NCI-H1092 (cell line): ENCODE data around the gene TRMT61A.

Experiments used
- DNase-seq: peaks from one replicate; lab custom pipeline; 2025; lab: John Stamatoyannopoulos, UW

The TRMT61A gene

DNA sequence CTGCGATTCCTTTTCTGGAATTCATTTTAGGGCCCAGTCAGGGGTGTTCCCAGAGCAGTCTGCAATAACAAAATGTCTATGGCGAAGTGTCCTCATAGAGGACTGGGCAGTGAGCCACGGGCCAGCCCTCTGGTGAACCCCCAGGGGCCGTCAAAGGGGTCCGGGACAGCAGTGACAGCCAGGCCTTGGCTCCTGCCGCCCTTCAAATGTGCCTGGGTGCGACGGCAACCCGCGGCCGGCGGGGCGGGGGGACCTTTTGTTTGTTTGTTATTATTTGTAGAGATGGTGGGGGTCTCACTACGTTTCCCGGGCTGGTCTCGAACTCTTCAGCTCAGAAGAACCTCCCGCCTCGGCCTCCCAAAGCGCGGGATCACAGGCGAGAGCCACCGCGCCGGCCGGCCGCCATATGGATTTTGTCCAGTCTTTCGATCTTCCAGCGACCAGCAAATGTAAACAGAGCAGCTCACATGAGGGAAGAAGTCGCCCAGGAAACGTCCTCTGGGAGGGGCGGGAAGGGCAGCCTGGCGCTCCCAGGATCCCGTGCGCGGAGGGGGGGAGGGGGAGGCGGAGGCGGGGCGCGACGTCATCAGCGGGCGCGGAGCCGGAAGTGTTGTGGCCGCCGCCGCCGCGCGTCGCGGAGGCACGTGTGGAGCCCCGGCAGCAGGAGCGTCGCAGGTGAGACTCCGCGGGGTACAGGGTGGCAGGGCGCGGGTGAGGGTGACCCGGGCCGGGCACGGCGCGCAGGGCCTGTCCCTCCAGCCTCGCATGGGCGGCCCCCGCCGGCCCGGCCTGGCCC is at the start of gene TRMT61A:
TRMT61A (plus strand) TSS at position 610 of the 796 bp plus-strand sequence. CDS start 783 bp downstream, outside the sequence.
- peak; percentile 87 for DNase-seq

DNA sequence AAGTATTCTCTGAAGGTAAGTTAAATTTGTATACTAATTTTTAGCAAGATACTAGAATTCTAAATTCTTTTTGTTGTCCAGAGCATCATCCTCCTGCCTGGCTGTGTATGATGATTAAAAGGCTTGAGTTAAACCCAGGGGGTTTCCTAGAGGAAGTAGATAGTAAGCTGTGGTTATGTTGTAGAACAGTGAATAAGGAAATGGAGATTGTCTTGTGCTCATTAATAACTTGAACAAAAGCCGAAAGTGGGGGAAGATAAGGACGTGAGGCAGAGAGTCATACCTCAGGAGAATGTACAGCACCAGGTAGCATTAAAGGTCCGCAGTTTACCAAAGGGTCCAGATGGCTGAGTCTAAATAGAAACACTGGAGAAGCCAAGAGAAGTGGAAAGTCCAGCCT is 48.4 kb upstream of the TRMT61A start:
- no peak for DNase-seq

DNA sequence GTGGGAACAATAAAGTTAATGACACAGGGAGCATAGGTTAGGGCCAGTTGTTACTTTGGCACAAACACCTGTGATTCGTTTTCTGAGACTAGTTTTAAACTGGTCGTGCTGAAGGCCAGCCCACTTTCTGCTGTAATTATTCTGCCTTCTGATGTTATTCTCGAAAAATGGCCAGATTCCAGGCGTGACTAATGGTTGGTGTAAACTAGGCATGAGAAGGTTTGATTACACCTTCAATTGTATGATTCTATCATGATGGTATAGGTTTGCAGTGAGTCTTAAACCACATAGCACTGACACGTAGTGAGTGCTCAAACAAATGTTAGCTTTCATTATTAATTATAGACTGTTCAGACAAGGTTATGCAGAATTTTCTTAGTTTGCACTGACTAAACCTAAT is 45.4 kb upstream of the TRMT61A start:
- DNase-seq: no peak

DNA sequence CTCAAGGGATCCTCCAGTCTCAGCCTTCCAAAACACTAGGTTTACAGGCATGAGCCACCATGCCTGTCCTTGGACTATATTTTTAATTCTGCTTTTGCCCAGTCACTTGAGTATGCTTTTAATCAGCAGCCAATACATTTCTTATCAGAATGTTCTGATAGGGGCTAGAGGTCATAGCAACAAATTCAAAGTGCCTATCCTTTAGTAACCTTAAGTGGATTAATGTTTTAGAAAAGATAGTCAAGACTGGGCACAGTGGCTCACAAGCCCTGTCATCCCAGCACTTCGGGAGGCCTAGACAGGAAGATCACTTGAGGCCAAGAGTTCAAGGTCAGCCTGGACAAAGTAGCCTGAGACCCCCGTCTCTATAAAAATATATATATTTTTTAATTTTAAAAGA is 43.5 kb upstream of the TRMT61A start:
- DNase-seq: no peak

DNA sequence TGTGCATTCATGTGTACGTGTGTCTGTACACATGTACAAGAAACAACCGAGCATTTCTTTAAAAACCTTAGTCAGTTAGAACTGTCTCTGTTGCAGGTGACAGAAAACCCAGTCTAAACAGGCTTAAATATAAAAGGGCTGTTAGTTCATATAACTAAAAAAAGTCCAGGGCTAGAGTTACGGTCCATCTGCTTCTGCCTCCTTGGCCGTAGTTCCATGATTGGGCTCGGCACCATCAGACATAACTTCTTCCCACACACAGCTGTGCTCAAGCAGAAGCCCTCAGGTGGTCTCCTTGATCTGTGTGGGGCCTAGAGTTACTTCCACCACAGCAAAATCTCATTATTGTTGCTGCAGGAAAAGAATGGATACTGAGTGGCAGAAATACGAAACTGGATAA is 40.9 kb upstream of the TRMT61A start:
- no peak for DNase-seq

DNA sequence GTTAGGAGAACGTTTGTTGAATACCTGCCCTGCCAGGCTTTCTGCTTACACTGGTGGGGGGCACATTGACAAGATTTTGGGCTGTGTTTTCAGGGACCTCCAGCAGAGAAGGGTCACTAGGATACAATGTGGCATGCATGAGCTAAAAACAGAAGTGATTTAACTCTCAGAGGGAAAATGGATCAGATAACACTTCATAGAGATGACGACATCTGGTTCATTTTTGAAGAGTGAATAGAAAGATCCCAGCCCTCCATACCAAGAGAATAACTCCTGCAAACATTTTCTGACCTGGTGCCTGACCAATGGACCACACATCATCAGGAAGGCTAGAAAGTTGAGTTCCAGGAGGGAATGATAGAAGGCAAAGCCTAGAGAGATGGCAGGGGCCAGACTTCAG is 40.0 kb upstream of the TRMT61A start:
- no peak for DNase-seq

DNA sequence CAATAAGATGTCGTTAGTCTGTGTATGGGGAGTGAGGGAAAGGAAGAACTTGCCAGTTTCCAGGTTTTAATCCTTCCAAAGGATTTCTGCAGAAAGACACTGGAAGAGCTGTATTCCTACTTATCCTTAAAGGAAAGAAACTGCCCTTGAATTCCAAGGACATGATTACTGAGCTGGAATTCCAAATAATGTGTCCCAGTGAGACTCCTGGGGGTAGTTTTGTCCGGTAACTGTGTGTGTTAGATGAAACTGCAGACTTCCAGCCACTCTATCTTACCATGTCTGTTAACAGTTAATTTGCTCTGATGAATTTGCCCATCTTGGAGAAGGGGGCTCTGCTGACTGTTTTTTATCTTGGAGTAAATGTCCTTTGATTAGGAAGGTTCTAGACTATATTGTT is 39.4 kb upstream of the TRMT61A start:
- DNase-seq: no peak

DNA sequence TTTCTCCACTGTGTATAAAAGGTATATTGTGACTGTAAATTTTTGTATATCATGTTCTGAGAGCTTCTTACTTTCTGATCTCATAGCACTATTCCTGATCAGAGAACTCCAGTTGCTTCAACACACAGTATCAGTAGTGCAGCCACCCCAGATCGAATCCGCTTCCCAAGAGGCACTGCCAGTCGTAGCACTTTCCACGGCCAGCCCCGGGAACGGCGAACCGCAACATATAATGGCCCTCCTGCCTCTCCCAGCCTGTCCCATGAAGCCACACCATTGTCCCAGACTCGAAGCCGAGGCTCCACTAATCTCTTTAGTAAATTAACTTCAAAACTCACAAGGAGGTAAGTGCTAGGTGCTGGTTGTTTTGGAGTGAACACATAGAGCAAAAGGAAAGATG is 37.3 kb upstream of the TRMT61A start:
- no peak for DNase-seq

DNA sequence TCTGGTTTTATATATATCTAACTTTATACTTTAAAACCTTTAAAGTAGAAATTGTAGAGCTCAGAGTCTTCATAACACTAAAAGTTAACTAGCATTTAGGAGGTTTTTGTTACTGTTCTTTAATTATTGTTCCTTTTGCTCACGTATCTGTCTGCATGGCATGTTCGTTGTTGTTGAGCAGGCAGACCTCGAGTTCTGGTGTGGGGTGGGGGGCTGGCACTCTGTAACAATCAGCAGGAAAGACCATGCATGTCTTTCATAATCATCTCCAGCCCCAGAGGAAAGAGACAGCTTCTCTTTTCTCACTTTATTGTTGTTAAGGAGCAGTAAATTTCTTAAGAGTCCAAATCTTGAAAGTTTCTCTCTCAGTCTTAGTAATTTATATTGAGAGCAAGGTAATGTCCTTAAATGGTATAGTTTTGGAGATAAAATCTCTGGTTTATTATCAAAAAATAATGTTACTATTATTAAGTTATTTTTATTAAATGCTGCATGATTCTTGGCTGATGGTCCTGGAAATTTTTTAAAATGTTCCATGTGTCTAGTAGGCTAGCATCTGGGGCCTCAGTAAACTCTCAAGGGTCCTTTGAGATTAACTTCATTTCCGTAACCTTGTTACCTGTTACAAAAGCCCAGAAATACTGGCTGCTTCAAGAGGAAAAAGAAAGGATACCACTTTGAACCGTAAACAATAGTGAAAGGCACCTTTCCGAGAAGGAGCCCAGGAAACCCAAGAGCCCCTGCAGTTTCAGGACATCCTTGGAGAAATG is 36.7 kb upstream of the TRMT61A start:
- no peak for DNase-seq

DNA sequence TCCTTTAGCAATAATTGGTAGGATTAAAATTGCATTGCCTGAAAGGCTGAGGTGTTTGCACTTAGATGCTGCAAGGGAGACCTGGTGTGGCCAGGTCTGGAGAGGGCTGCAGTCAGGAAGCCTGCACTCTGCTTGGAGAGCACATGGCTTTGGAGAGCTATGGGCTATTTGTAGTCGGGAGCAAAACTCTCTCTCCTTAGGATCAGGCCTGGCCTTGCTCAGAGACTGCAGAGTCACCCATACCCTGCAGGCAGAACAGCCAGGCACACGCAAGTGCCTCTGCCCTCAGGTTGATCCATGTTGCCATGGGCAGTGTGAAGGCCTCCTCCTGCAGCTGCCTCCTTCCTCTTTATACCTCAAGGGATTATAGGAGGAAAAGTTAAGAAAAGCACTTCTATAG is 33.1 kb upstream of the TRMT61A start:
- no peak for DNase-seq

DNA sequence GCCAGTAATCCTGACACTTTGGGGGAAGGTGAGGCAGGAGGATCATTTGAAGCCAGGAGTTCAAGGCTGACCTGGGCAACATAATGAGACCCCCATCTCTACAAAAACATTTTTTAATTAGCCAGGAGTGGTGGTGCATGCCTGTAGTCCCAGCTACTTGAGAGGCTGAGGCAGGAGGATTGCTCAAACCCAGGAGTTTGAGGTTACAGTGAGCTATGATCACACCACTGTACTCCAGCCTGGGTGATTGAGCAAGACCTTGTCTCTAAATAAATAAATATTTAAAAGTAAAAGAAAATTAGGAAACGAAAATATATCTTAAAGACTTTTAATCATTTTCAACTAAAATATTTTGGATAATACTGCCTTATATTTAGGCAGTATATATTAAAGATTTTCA is 32.2 kb upstream of the TRMT61A start:
- DNase-seq: no peak

DNA sequence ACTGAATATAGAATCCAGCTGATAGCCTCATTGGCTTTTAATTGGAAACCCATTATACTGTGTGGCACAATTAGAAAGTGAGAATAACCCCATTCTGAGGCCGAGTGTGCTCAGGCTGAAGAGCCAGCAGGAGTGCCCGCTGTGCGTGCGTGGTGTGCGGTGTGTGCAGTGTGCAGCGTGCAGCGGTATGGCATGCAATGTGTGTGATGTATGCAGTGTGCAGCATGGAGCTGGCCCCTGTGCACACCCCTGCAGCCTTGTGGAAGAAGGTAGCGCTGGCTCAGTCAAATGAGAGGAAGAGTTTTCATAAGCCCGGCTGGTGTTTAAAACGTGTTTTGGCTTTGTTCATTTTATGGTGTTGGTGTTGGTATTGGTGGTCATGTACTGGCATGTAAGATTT is 29.3 kb upstream of the TRMT61A start:
- no peak for DNase-seq

DNA sequence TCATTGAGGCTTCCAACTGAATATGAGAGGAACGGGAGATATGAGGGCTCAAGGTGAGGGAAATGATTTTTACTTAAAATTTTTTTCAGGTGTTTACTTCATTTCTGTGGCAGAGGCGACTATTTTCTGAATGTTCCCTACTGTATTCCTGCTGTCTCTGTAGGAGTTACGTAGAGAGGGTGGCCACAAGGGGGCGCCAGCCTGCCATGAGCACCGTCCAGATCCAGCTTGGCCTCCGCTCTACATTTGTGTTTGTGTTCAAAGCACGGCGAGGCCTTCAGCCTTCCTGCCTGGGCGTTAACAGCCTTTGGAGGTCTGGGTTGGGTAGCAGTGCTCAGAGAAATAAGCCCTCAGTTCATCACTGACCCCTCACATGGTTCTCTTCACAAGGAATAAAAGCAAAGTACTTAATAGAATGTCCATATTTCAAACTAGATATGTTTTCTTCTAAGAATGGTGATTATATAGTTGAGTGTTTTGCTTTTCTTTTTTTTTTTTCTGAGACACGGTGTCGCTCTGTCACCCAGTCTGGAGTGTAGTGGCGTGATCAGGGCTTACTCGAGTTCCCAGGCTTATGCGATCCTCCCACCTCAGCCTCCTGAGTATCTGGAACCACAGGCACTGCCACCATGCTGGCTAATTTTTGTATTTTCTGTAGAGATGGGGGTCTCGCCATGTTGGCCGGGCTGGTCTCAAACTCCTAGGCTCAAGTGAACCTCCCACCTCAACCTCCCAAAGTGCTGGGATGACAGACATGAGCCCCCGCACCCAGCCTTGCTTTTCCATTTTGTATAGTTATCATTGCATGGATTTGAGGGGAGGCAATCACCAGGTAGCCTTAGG is 28.6 kb upstream of the TRMT61A start:
- peak; percentile 63 for DNase-seq

DNA sequence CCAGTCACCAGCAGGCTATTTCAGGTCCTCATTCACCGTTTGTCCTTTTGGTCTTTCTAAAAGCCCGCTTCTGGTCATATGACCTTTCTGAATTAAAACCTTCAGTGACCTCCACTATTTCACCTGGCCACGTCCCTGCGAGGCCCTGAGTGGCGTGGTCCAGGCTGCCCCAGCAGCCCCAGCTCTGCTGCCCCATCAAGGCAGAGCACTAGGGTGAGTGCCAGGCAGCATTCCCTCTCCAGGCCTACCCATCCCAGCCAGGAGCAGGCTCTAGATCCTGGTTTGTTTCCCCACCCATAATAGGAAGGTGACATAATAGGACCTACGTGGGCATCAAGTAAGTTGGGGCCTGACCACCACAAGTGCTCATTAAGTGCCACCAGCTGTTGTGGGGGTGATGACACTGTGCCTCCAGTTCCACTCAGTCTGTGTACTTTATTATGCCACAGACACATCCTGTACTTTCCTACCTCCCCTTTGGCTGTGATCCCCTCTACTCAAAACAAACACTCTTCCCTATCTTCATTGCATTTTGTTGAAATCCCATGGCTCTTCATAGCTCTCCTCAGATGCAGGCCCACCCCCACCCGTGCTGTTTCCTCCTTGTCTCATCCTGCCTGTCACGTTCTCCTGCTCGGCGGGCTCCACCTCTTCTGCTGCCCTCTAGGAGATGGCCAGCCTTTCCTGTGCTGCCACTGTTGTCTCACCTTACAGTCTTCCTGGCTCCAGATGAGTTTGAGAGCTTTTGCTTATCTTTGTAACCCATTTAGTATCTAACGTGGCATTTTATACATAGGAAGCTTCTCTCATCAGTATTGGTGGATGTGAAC is 27.7 kb upstream of the TRMT61A start:
- DNase-seq: no peak

DNA sequence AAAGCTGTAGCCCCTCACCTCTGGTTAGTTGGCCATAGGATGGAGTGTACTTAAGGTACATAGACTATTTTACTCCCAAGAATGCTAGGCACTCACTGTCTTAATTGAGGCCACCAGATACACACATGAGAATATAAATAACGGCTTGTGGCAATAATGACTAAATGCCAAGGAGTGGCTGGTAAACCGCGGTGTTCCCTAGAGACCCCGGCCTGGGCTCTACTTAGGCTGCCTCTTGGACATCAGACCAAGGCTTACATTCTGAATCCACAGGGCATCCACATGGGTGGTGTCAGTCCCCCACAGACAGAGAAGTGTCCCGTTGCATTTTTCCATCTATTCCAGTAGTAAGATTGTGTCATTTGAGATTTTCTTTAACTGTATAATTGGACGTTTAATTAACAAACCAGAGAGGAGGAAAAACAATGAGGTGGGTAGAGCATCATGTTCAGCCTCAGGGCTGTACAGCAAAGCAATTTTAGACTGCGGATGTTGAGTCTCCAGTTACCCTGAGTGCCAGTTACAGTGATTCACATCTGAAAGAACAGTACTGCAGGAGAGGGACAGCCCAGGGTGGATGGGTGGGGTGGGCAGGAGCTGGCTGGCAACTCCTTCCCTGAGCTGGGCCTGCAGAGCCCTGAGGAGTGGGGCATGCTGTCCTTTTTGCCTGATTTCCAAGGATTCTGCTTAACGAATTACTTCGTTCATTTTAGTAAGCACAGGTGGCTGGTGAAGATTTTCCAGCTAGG is 26.9 kb upstream of the TRMT61A start:
- DNase-seq: no peak

DNA sequence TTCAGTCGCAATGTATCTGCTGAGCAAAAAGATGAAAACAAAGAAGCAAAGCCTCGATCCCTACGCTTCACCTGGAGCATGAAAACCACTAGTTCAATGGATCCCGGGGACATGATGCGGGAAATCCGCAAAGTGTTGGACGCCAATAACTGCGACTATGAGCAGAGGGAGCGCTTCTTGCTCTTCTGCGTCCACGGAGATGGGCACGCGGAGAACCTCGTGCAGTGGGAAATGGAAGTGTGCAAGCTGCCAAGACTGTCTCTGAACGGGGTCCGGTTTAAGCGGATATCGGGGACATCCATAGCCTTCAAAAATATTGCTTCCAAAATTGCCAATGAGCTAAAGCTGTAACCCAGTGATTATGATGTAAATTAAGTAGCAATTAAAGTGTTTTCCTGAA is 26.1 kb upstream of the TRMT61A start:
- DNase-seq: no peak

DNA sequence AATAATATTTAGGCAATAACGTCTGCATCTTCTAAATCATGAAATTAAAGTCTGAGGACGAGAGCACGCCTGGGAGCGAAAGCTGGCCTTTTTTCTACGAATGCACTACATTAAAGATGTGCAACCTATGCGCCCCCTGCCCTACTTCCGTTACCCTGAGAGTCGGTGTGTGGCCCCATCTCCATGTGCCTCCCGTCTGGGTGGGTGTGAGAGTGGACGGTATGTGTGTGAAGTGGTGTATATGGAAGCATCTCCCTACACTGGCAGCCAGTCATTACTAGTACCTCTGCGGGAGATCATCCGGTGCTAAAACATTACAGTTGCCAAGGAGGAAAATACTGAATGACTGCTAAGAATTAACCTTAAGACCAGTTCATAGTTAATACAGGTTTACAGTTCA is 25.7 kb upstream of the TRMT61A start:
- DNase-seq: no peak

DNA sequence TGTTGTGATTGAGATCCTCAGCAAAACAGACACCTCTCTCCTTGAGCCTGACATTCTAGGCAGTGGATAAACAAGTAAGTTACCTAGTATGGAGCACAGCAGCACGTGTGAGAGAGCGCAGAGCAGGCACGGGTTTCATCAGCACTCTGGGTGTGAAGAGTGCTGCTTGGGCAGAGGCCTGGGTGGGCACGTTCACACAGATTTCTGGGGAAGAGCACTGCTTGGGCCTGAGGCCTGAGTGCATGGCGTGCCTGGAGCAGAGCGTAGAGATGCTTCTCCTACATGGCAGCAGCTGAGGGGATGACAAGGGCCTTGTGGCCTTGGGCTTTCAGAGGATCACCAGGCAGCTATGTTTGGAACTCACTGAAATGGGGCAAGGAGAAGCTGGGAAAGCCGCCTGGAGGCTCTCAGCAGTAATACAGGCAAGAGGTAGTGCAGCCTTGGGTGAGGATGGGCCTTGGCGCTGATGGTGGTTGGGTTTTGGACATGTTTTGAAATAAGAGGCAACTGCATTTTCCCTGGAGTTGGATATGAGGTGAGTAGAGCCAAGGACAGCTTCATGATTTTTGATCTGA is 23.9 kb upstream of the TRMT61A start:
- DNase-seq: no peak

DNA sequence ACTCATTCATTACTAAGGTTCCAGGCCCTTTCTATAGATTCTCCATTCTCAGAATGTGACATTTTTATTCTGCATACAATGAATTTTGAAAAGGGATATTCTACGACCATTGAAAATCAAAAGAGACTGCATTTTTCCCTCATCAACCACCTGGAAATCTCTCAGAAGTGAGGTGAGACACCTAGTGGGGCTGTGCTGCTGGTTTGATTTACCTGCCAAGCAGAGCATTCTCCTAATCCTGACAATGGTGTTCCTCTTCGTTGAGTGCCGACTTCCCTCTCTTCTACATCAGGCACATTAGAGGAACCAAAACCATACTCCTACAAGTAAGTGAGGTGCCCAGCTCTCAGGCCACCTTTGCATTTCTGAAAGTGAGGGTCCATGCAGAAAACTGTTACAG is 21.2 kb upstream of the TRMT61A start:
- no peak for DNase-seq

DNA sequence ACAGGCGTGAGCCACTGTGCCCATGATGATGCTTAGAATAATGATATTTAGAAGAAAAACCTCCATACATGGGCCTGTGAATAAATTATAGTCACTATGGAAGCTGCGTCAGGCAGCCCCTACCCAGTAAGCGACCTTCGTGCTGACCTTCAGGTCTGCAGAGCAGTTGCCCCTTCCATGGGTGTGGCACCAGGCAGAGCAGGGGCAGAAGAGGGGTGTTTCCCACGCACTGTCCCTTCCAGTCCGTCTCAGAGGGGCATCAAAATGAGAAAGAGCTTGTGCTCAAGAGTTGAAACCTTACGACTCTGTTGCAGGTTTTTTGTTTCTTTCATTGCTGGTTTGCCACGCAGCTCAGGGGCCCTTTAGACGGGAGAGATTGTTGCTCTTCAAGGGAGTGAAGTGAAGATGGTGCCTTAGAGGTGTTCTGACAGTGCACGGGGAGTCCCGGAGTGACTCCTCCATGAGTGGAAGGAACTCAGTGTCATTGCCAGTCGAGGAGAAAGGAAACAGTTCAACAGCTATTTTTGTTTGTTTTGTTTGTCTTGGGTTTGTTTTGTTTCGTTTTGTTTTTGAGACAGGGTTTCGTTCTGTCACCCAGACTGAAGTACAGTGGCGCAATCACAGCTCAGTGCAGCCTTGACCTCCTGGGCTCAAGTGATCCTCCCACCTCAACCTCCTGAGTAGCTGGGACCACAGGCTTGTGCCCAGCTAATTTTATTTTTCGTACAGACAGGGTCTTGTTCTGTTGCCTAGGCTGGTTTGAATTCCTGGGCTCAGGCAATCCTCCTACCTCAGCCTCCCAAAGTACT is 20.3 kb upstream of the TRMT61A start:
- no peak for DNase-seq
